Thyroid gland (tissue), 4 donors: ENCODE measurements around the gene PRKAA2.

ENCODE experiments used
- CTCF ChIP-seq, 6 experiments: fragments of 200-600 bp in 3 of 6; fragments of 450-650 bp in 3 of 6; sonication (generic) in 3 of 6; IDR thresholded peaks; one replicate each; pipeline ENCODE4 v1.5.1; 2016 to 2019; ENCODE audit warnings: antibody characterized with exemption in 6 of 6, mild to moderate bottlenecking in 2 of 6, inconsistent platforms in 1 of 6, moderate library complexity in 1 of 6
- POLR2A ChIP-seq, 2 donors: fragments of 450-650 bp; IDR thresholded peaks; one replicate each; pipeline ENCODE4 v1.6.1; 2017; ENCODE audit warnings: antibody characterized with exemption in 2 of 2, mild to moderate bottlenecking in 2 of 2, moderate library complexity in 1 of 2

DNA sequence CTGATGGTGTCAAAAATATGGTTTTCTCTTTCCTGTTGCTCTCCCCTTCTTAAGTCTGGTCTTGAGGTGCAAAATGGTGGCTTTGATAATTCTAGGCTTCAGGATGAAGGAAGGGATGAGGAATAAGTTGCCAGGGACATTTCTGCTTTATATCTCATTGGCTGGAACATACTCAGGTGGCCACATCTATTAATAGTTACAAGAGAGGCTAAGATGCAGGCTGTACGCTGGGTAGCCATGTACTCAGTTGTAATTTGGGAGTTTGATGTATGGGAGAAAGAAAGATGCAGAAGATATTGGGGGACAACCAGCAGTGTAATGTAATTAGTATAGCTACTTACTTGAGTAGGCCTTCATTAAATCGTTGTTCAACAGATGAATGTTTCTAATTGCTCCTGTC, 25.2 kb downstream of the PRKAA2 start:
- TF ChIP-seq CTCF (IDR thresholded peaks at IDR 0.05), result no peak
- no peak for TF ChIP-seq POLR2A (IDR thresholded peaks at IDR 0.05)
